Activated CD8-positive, alpha-beta memory T cell treated with anti-CD3 and anti-CD28 coated beads for 48 hours (primary cell): ENCODE measurements around the gene AKT3.
"Not testable (repeated sequence)": the region's sequence is repeated elsewhere in the genome, so short reads cannot be mapped to it uniquely, and the experiment has no call there.

Source experiments
- DNase-seq, 3 experiments: peaks; one replicate each; pipeline ENCODE4 v3.0.0-alpha.2; 2020; ENCODE audit warnings: low read depth in 2 of 3, low spot score in 2 of 3

The AKT3 gene

GRCh38 chr1:243609698-243610097 lies 240.3 kb downstream of the AKT3 start:
- no peak for DNase-seq

GRCh38 chr1:243605604-243606003 lies 244.4 kb downstream of the AKT3 start:
- DNase-seq: no peak

- no peak for DNase-seq
These were observed 248.3 kb downstream of the AKT3 start for GRCh38 chr1:243601720-243602119.

- DNase-seq: no peak
These were observed 251.6 kb downstream of the AKT3 start for GRCh38 chr1:243598433-243598832.

- DNase-seq: no peak
These were observed 252.7 kb downstream of the AKT3 start for GRCh38 chr1:243597383-243597782.

GRCh38 chr1:243596431-243597062 lies 253.5 kb downstream of the AKT3 start:
- no peak for DNase-seq

GRCh38 chr1:243595527-243596210 lies 254.4 kb downstream of the AKT3 start:
- DNase-seq: no peak

- DNase-seq: no peak
These were observed 255.6 kb downstream of the AKT3 start for GRCh38 chr1:243594455-243594854.

GRCh38 chr1:243589286-243589685 lies 260.8 kb downstream of the AKT3 start:
- DNase-seq: not testable (repeated sequence)

GRCh38 chr1:243587823-243588560 lies 262.1 kb downstream of the AKT3 start:
- DNase-seq: no peak

GRCh38 chr1:243587285-243587684 lies 262.8 kb downstream of the AKT3 start:
- DNase-seq: no peak

- DNase-seq: no peak
These were observed 264.1 kb downstream of the AKT3 start for GRCh38 chr1:243585982-243586381.

GRCh38 chr1:243582326-243582725 lies 267.7 kb downstream of the AKT3 start:
- DNase-seq: no peak

GRCh38 chr1:243580984-243581383 lies 269.1 kb downstream of the AKT3 start:
- DNase-seq: no peak

GRCh38 chr1:243580072-243580471 lies 270.0 kb downstream of the AKT3 start:
- no peak for DNase-seq

- DNase-seq: no peak
These were observed 275.0 kb downstream of the AKT3 start for GRCh38 chr1:243575070-243575469.

- DNase-seq: no peak
These were observed 277.1 kb downstream of the AKT3 start for GRCh38 chr1:243572940-243573339.

- no peak for DNase-seq
These were observed 281.2 kb downstream of the AKT3 start for GRCh38 chr1:243568793-243569192.

GRCh38 chr1:243564814-243565213 lies 285.2 kb downstream of the AKT3 start:
- DNase-seq: no peak

- no peak for DNase-seq
These were observed 286.3 kb downstream of the AKT3 start for GRCh38 chr1:243563732-243564131.

GRCh38 chr1:243562473-243562872 lies 287.6 kb downstream of the AKT3 start:
- DNase-seq: no peak

- DNase-seq: no peak
These were observed 288.3 kb downstream of the AKT3 start for GRCh38 chr1:243561588-243562319.
